HG02981 (cell line): ENCODE measurements around the gene HNRNPLL.
"Not testable (repeated sequence)": the region's sequence is repeated elsewhere in the genome, so short reads cannot be mapped to it uniquely, and the experiment has no call there.

Source experiments
- ATAC-seq: cut with Tn5 transposase; IDR thresholded peaks from one replicate; pipeline ENCODE4 v1.9.1; 2021; ENCODE audit warnings: mild to moderate bottlenecking, moderate library complexity; ENCODE audit not compliant: unreplicated experiment

The HNRNPLL gene

GRCh38 chr2:38602732-38603401 lies at the start of gene HNRNPLL:
HNRNPLL (minus strand) TSS chr2:38602928; CDS start chr2:38602626, 302 bp downstream.
- ATAC-seq = peak; percentile 52

- ATAC-seq = no peak
Observed at GRCh38 chr2:38650717-38651116, 48.0 kb upstream of the HNRNPLL start.

- no peak for ATAC-seq
Observed at GRCh38 chr2:38650012-38650411, 47.3 kb upstream of the HNRNPLL start.

DNA sequence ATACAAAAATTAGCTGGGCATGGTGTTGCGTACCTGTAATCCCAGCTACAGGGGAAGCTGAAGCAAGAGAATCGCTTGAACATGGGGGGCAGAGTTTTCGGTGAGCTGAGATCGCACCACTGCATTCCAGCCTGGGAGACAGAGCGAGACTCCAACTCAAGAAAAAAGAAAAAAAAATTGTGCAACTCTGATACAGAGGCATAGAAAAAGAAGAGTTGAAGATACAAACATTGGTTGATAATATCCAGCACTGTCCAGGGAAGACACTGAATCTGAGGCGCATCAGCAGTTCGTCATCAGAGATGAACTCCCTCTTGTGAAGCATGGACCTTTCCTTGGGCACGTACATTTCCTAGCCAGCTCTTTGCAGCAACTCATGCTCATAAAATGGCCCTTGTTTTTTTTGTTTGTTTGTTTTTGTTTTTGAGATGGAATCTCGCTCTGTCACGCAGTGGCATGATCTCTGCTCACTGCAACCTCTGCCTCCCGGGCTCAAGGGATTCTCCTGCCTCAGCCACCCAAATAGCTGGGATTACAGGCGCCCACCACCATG lies 46.5 kb upstream of the HNRNPLL start:
- no peak for ATAC-seq

DNA sequence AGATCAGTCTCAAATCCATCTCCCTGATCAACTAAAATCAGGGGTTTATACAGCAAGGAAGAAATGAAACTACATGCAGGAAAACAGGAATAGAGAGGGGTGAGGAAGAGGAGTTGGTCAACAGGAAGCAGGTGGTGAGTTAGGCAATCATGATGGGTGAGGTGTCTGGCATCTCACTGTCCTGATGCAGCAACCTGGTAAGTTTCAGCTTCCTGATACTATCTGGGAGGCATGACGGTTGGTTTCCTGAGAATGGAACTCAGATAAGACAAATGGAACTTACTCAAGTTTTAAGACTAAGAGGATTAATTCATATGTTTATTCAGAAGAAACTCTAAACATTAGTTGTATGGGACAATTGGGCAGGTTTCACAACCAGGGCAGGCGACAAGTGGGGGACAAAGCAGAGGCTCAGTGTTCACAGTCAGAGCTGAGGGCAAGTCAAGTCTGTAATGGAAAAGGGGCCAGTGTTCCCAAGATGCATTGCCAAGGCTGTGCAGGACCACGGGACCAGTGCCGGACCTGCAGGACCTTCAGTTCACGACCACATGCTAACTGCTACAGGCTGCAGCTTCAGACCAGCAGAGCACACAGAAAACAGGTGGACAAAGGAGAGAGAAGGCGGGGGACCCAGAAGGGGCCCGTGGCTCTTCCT lies 45.5 kb upstream of the HNRNPLL start:
- no peak for ATAC-seq

- not testable (repeated sequence) for ATAC-seq
Observed at GRCh38 chr2:38643683-38644511, 41.2 kb upstream of the HNRNPLL start.

- no peak for ATAC-seq
Observed at GRCh38 chr2:38643021-38643671, 40.4 kb upstream of the HNRNPLL start.

DNA sequence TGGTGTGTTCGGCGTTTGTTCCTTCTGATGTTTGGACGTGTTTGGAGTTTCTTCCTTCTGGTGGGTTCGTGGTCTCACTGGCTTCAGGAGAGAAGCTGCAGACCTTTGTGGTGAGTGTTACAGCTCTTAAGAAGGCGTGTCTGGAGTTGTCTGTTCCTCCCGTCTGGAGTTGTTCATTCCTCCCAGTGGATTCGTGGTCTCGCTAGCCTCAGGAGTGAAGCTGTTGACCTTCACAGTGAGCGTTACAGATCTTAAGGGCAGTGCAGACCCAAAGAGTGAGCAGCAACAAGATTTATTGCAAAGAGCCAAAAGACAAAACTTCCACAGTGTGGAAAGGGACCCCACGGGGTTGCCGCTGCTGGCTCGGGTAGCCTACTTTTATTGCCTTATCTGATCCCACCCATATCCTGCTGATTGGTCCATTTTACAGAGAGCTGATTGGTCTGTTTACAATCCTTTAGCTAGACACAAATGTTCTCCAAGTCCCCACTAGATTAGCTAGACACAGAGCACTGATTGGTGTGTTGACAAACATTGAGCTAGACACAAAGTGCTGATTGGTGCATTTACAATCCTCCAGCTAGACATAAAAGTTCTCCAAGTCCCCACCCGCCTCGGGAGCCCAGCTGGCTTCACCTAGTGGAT lies 39.8 kb upstream of the HNRNPLL start:
- ATAC-seq = not testable (repeated sequence)

DNA sequence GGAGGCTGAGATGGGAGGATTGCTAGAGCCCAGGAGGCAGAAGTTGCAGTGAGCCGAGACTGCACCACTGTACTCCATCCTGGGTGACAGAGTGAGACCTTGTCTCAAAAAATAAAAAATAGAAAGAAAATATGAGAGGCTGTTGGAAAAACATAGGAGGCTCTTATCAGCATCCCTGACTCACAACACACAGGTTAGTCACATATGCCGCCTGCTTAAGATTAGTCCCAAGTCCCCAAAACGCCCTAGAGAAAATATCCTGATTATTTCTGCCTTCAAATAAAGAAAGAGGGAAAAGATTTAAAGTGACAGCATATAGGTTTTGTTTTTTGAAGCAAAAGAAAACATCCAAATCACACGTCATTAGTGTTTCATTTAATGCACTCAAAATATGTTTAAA lies 33.3 kb upstream of the HNRNPLL start:
- no peak for ATAC-seq

GRCh38 chr2:38635139-38635538 lies 32.4 kb upstream of the HNRNPLL start:
- ATAC-seq = no peak

DNA sequence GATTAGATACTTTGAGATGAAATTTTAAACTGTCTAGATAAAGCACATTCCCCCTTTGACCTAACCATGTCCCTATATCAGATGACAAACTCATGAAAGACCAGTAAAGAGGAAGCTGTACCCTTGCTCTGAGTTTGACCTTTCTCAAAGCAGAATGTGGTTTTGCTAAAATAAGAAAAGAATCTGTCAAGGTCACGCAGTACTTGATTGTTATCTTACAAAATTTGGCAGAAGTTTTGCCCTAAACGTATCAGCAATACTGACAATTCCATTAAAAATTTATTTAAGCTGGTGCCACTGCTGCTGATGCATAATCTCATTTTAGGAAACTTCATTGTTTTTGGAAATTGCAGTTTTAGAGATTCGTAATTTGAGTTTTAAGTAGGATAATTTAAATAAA lies 32.0 kb upstream of the HNRNPLL start:
- ATAC-seq = peak; percentile 92

DNA sequence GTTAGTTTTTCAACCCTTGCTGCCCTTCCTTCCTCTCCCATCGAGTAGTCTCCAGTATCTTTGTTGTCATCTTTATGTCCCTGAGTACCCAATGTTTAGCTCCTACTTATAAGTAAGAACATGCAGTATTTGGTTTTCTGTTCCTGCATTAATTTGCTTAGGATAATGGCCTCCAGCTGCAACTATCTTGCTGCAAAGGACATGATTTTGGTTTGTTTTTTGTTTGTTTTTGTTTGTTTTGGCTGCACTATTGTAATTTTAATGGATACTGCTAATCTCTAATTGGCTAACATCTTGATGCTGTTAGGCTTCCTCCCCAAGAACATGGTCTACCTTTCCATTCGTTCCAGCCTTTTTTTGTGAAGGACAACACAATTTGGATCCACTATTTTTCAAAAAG lies 31.2 kb upstream of the HNRNPLL start:
- ATAC-seq = no peak

- ATAC-seq = no peak
Observed at GRCh38 chr2:38632980-38633379, 30.3 kb upstream of the HNRNPLL start.

DNA sequence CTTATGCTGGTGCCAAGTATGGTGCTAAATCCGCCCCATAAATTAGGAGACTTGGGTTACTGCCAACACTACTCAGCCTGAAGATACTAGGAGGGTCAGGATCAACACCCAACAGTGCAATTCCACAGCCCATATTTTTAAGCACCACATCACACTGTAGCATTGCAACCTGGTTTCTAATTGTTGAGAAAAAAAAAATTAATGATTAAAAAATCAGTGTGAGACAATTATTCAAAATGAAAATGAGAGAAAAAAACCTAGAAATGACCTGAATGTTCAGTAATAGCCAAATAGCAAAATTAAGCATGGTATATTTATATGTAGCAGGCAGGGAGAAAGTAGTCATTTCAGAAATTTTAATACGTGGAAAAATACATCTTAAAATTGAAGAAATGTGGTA lies 29.2 kb upstream of the HNRNPLL start:
- ATAC-seq = no peak

DNA sequence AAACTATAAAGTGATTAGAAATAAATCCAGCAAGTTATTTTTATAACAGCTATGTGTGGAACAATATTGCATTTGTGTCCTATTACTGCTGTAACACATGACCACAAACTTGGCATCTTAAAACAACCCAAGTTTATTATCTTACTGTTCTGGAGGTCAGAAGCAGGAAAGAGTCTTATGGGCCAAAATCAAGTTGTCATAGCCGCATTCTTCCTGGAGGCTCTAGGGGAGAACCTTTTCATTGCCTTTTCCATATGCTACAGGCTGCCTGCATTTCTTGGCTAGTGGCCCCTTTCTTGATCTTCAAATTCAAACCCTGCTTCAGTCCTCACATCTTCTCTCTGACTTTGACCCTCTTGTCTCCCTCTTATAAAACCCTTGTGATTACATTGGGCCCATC lies 27.0 kb upstream of the HNRNPLL start:
- ATAC-seq = no peak

GRCh38 chr2:38627391-38627790 lies 24.7 kb upstream of the HNRNPLL start:
- no peak for ATAC-seq

DNA sequence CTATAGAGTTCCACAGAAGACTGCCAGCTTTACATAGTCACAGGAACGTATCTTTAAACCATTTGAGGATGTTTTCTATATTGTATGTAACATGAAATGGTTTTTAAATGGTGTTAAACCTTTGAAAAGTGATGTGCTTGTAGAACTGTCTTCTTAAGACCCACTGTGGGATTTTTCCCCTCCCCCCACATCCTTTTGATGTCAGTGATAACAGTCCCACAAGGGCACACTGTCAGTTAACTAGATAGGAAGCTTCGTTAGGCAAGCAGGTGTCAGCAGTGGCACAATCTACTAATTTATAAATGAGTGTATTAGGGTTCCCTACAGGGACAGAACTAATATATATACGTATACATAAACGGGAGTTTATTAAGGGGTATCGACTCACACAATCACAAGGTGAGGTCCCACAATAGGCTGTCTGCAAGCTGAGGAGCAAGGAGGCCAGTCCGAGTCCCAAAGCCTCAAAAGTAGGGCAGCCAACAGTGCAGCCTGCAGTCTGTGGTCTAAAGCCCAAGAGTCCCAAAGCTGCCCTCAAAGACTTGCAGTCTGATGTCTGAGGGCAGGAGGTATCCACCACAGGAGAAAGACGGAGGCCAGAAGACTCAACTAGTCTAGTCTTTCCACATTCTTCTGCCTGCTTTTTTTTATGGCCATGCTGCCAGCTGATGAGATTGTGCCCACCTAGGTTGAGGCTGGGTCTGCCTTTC lies 23.8 kb upstream of the HNRNPLL start:
- no peak for ATAC-seq

DNA sequence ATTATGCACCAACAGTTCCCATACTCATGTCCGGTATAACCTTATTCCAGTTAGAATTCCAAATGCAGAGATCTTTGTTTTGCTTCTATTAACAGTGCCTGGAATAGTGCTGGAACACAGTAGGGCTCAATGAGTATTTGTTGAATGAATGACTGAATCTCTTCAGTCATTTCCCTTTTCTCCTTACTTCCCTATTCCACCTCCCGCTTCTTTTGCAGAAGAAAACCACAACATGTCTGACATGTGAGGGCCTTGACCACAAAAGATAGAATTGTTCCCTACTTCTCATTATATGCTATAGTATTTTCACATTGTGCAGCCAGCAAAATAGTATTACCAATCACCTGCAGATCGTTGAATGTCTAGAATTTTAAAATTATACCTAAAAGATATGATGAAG lies 19.5 kb upstream of the HNRNPLL start:
- ATAC-seq = no peak

- no peak for ATAC-seq
Observed at GRCh38 chr2:38621018-38621417, 18.3 kb upstream of the HNRNPLL start.
